BJ (cell line): ENCODE data around the gene NCOR2. TPM values are rescaled to one million over a fixed set of nuclear protein-coding genes. Genes with fewer than 3 reads are reported as not detected.

ENCODE experiments used
- CTCF ChIA-PET: fragments of 350-600 bp; formaldehyde crosslinking; extraction: SDS; loops from one replicate; lab custom pipeline; 2021; ENCODE audit warnings: antibody characterized with exemption, inconsistent platforms; lab: Yijun Ruan, JAX
- POLR2A ChIA-PET: fragments of 300-600 bp; sonication (Branson Sonifier 250); formaldehyde crosslinking; extraction: SDS; loops from one replicate; lab custom pipeline; 2021; ENCODE audit warnings: antibody characterized with exemption; lab: Charles Lee
- DNase-seq: peaks from one replicate; pipeline ENCODE4 v3.0.0-alpha.2; 2011; ENCODE audit warnings: low read depth
- H3K27me3 ChIP-seq: 2 replicates; pipeline ENCODE4 v1.6.0; 2011; ENCODE audit warnings: low read length; ENCODE audit not compliant: control insufficient read depth, insufficient read depth
- H3K36me3 ChIP-seq: 2 replicates; pipeline ENCODE4 v1.5.1; 2011; ENCODE audit warnings: low read length; ENCODE audit not compliant: control insufficient read depth, insufficient read depth
- H3K4me3 ChIP-seq: 2 replicates; pipeline ENCODE4 v1.5.1; 2011; ENCODE audit warnings: low read depth, mild to moderate bottlenecking, control low read depth, low read length
- CTCF ChIP-seq: IDR thresholded peaks from 2 replicates; pipeline ENCODE4 v1.5.1; 2011; ENCODE audit warnings: low read depth, mild to moderate bottlenecking, control low read depth, inconsistent platforms, low read length, moderate library complexity; ENCODE audit not compliant: insufficient read depth
- polyA plus RNA-seq: library from polyadenylated mRNA; depleted of rRNA; stranded (reverse); fragments of >200 nt; gene quantifications from 2 replicates; pipeline ENCODE4 v1.2.3, GENCODE V29; 2011

Gene NCOR2
- polyA plus RNA-seq, 1 experiment: 8.3 TPM

- ChIA-PET CTCF (interaction anchor here (1.5 kb wide), 1 partner anchor 46 kb away, joined by 5 read pairs; no protein-coding TSS in a partner anchor), POLR2A (no interaction called here)
- Histone ChIP-seq H3K27me3 (peaks cover 5% of the 10 kb centered on the region), H3K36me3 (no peaks in the 10 kb centered on the region), H3K4me3 (no peak overlapping the region)
- no peak for TF ChIP-seq CTCF
- DNase-seq: no peak
Measured at GRCh38 chr12:124609041-124609989, 41.9 kb upstream of the NCOR2 start.

GRCh38 chr12:124608450-124608870, 41.0 kb upstream of the NCOR2 start:
- DNase-seq: no peak
- Histone ChIP-seq H3K36me3 (no peaks in the 10 kb centered on the region), H3K27me3 (peaks cover 5% of the 10 kb centered on the region), H3K4me3 (no peak overlapping the region)
- no peak for TF ChIP-seq CTCF
- CTCF ChIA-PET: interaction anchor here (1.5 kb wide), 1 partner anchor 47 kb away, joined by 5 read pairs; no protein-coding TSS in a partner anchor
- POLR2A ChIA-PET: no interaction called here

- Histone ChIP-seq H3K4me3 (no peak overlapping the region), H3K27me3 (peaks cover 5% of the 10 kb centered on the region), H3K36me3 (no peaks in the 10 kb centered on the region)
- no peak for DNase-seq
- POLR2A ChIA-PET: no interaction called here
- no peak for TF ChIP-seq CTCF
- CTCF ChIA-PET: interaction anchor here (0.6 to 1.5 kb wide), 2 partner anchors 28 to 48 kb away, joined by 3 to 5 read pairs; no protein-coding TSS in a partner anchor
Measured at GRCh38 chr12:124607681-124608425, 40.4 kb upstream of the NCOR2 start.

GRCh38 chr12:124605883-124606774, 38.7 kb upstream of the NCOR2 start:
- no peak for TF ChIP-seq CTCF
- no peak for DNase-seq
- Histone ChIP-seq H3K4me3 (no peak overlapping the region), H3K27me3 (peaks cover 5% of the 10 kb centered on the region), H3K36me3 (no peaks in the 10 kb centered on the region)
- POLR2A ChIA-PET: no interaction called here
- CTCF ChIA-PET: interaction anchor here (0.8 kb wide), 1 partner anchor 165 kb away, joined by 3 read pairs; no protein-coding TSS in a partner anchor
